ENCODE measurements around the gene KIF16B.

GRCh38 chr20:16272780-16273360 lies 300.4 kb downstream of the KIF16B start:
- TF ChIP-seq POLR2A (IDR thresholded peaks at IDR 0.05) (no peak), CTCF (IDR thresholded peaks at IDR 0.05) (no peak)
